ENCODE results near the gene PRG3.

- TF ChIP-seq CTCF (IDR thresholded peaks at IDR 0.05) (no peak), POLR2A (IDR thresholded peaks at IDR 0.05) (no peak)
Measured at GRCh38 chr11:57407010-57407920, 26.3 kb upstream of the PRG3 start.
